GM06990 (cell line): ENCODE measurements around the gene CDK15.

Source experiments
- DNase-seq: peaks from one replicate; pipeline ENCODE4 v3.0.0-alpha.2; 2011; ENCODE audit not compliant: insufficient read length; ENCODE audit errors: extremely low read depth
- H3K27me3 ChIP-seq: replicated peaks from 2 replicates; pipeline ENCODE4 v1.6.0; 2011; ENCODE audit warnings: low read length; ENCODE audit not compliant: control insufficient read depth, insufficient read depth
- H3K36me3 ChIP-seq: 2 replicates; pipeline ENCODE4 v1.5.1; 2011; ENCODE audit warnings: low read length; ENCODE audit not compliant: control insufficient read depth, insufficient read depth
- H3K4me3 ChIP-seq: replicated peaks from 2 replicates; pipeline ENCODE4 v1.5.1; 2011; ENCODE audit warnings: low read depth, mild to moderate bottlenecking, control low read depth, low read length
- CTCF ChIP-seq: IDR thresholded peaks from 2 replicates; pipeline ENCODE4 v1.5.1; 2011; ENCODE audit warnings: low read length, control low read depth, mild to moderate bottlenecking, inconsistent platforms; ENCODE audit not compliant: insufficient read depth, poor library complexity, severe bottlenecking

Gene CDK15

GRCh38 chr2:201919308-201919634 is 112.9 kb downstream of the CDK15 start:
- TF ChIP-seq CTCF = no peak
- DNase-seq = no peak
- no peaks in the 10 kb centered on the region for H3K36me3 ChIP-seq
- H3K4me3 ChIP-seq = no peak overlapping the region
- H3K27me3 ChIP-seq = no peaks in the 10 kb centered on the region

- no peak for DNase-seq
- no peak for TF ChIP-seq CTCF
- Histone ChIP-seq H3K4me3 (no peak overlapping the region), H3K27me3 (no peaks in the 10 kb centered on the region), H3K36me3 (no peaks in the 10 kb centered on the region)
Observed at GRCh38 chr2:201923436-201924328, 117.3 kb downstream of the CDK15 start.

GRCh38 chr2:201924453-201924852 is 118.1 kb downstream of the CDK15 start:
- no peak for TF ChIP-seq CTCF
- no peak for DNase-seq
- Histone ChIP-seq H3K4me3 (no peak overlapping the region), H3K27me3 (no peaks in the 10 kb centered on the region), H3K36me3 (no peaks in the 10 kb centered on the region)

GRCh38 chr2:201925056-201925455 is 118.7 kb downstream of the CDK15 start:
- no peaks in the 10 kb centered on the region for H3K27me3 ChIP-seq
- no peak for TF ChIP-seq CTCF
- no peak overlapping the region for H3K4me3 ChIP-seq
- DNase-seq = no peak
- H3K36me3 ChIP-seq = no peaks in the 10 kb centered on the region

DNA sequence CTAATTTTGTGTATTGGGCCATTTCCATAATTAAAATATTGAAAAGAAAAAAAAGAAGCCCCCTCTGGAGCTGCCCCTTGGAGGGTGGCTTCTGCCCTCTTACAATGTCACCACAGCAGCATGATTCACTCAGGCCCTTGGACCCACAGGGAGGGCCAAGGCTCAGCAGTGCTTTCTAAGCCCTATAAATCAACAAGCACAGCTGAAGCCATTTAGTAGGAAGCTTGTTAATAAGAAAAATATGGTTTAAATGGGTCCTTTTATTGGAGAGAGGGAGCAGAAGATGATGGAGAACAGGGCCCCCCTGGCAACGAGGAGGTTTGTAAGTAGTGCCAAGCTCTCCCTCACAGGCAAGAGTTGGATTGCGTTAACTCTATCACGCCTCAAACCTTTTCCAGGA is 119.7 kb downstream of the CDK15 start:
- no peak for TF ChIP-seq CTCF

More for the DNA sequence above, 119.7 kb downstream of the CDK15 start:
- H3K4me3 ChIP-seq = no peak overlapping the region
- no peaks in the 10 kb centered on the region for H3K27me3 ChIP-seq
- DNase-seq = no peak
- no peaks in the 10 kb centered on the region for H3K36me3 ChIP-seq
